Keratinocyte (primary cell): Measurements from ENCODE around the gene SUGCT. TPM values are rescaled to one million over a fixed set of nuclear protein-coding genes. Genes with fewer than 3 reads are reported as not detected.

ENCODE experiments used
- DNase-seq: peaks from one replicate; pipeline ENCODE4 v3.0.0-alpha.2; 2011; ENCODE audit warnings: low read depth, missing footprints, low spot score
- FAIRE-seq: peaks from 2 replicates; lab custom pipeline; 2011; peaks lifted over from hg19 to GRCh38; lab: Jason Lieb, UNC
- H2AFZ ChIP-seq: 2 replicates; pipeline ENCODE4 v1.6.0; 2012; ENCODE audit warnings: low read length, control low read depth, inconsistent platforms; ENCODE audit not compliant: control insufficient read depth
- H3K27ac ChIP-seq: 2 replicates; pipeline ENCODE4 v1.5.1; 2011; ENCODE audit warnings: low read length; ENCODE audit not compliant: control insufficient read depth, insufficient read depth
- H3K27me3 ChIP-seq: 3 replicates; pipeline ENCODE4 v1.6.0; 2011; ENCODE audit warnings: low read length; ENCODE audit not compliant: control insufficient read depth, insufficient read depth; ENCODE audit errors: extremely low read depth
- H3K36me3 ChIP-seq, 2 experiments: 2 replicates in 1 of 2; 3 replicates in 1 of 2; pipeline ENCODE4 v1.5.1; 2011; ENCODE audit warnings: low read length in 2 of 2, mild to moderate bottlenecking in 1 of 2; ENCODE audit not compliant: control insufficient read depth in 2 of 2, insufficient read depth in 2 of 2; ENCODE audit errors: extremely low read depth in 1 of 2
- H3K4me1 ChIP-seq: 3 replicates; pipeline ENCODE4 v1.5.1; 2011; ENCODE audit warnings: low read length; ENCODE audit not compliant: control insufficient read depth, insufficient read depth; ENCODE audit errors: extremely low read depth
- H3K4me2 ChIP-seq: 3 replicates; pipeline ENCODE4 v1.6.0; 2011; ENCODE audit warnings: low read depth, low read length; ENCODE audit not compliant: control insufficient read depth, insufficient read depth; ENCODE audit errors: extremely low read depth
- H3K4me3 ChIP-seq, 3 experiments: fragments of 200-600 bp in 1 of 3; sonication (generic) in 1 of 3; 2 replicates in 2 of 3; 3 replicates in 1 of 3; pipeline ENCODE4 v1.5.1; 2011 to 2016; ENCODE audit warnings: low read length in 3 of 3, mild to moderate bottlenecking in 3 of 3, control low read depth in 2 of 3, inconsistent platforms in 1 of 3, low read depth in 1 of 3, mixed read lengths in 1 of 3, mixed run types in 1 of 3, moderate library complexity in 1 of 3; ENCODE audit not compliant: control insufficient read depth in 2 of 3, insufficient read depth in 2 of 3; ENCODE audit errors: extremely low read depth in 1 of 3
- H3K79me2 ChIP-seq: 2 replicates; pipeline ENCODE4 v1.6.0; 2012; ENCODE audit warnings: low read length; ENCODE audit not compliant: control insufficient read depth, insufficient read depth
- H3K9ac ChIP-seq: 3 replicates; pipeline ENCODE4 v1.6.0; 2011; ENCODE audit warnings: low read length; ENCODE audit not compliant: control insufficient read depth, insufficient read depth; ENCODE audit errors: extremely low read depth
- H3K9me1 ChIP-seq: 3 replicates; pipeline ENCODE4 v1.6.0; 2011; ENCODE audit warnings: low read length; ENCODE audit not compliant: control insufficient read depth, insufficient read depth; ENCODE audit errors: extremely low read depth
- H3K9me3 ChIP-seq: 2 replicates; pipeline ENCODE4 v1.5.1; 2012; ENCODE audit warnings: low read depth, low read length; ENCODE audit not compliant: control insufficient read depth
- H4K20me1 ChIP-seq: 3 replicates; pipeline ENCODE4 v1.6.0; 2011; ENCODE audit warnings: low read length; ENCODE audit not compliant: control insufficient read depth, insufficient read depth; ENCODE audit errors: extremely low read depth
- EZH2 ChIP-seq: IDR thresholded peaks from one replicate; pipeline ENCODE4 v1.6.1; 2012; ENCODE audit warnings: inconsistent platforms, mild to moderate bottlenecking, low read length, moderate library complexity
- dilution Hi-C: fragments of 300-500 bp; cut with MboI; formaldehyde crosslinking; loops from one replicate; pipeline ENCODE4 v1.7.0; 2020; ENCODE audit warnings: low sequenced_read_pairs; ENCODE audit not compliant: extremely low pct_ligation_motif_present
- polyA plus RNA-seq, 5 experiments: library from polyadenylated mRNA; depleted of rRNA in 3 of 5; stranded (reverse) in 3 of 5; stranded (forward) in 1 of 5; unstranded in 1 of 5; fragments of >200 nt; gene quantifications; 1 replicate in 1 of 5; 2 replicates in 3 of 5; 3 replicates in 1 of 5; pipeline versions ENCODE4 v1.2.1 to v1.2.3, GENCODE V29; 2011 to 2012; ENCODE audit warnings: missing spikeins in 2 of 5, low read depth in 1 of 5, low replicate concordance in 1 of 5
- TF ChIP-seq, protein P1 (sequence below), 3 experiments: IDR thresholded peaks in 1 of 3; conservative IDR thresholded peaks in 1 of 3; optimal IDR thresholded peaks in 1 of 3; 2 replicates in 2 of 3; 3 replicates in 1 of 3; pipeline versions ENCODE3 to v1.5.1; 2011; ENCODE audit warnings: low read length in 3 of 3, mild to moderate bottlenecking in 3 of 3, moderate library complexity in 2 of 3, control low read depth in 1 of 3, inconsistent platforms in 1 of 3; ENCODE audit not compliant: insufficient read depth in 2 of 3; ENCODE audit errors: extremely low read depth in 1 of 3

The SUGCT gene
- polyA plus RNA-seq, 1 donor (not counting 4 experiments of a cell fraction or from before 2014, with no cell fraction given) = 134 TPM

DNA sequence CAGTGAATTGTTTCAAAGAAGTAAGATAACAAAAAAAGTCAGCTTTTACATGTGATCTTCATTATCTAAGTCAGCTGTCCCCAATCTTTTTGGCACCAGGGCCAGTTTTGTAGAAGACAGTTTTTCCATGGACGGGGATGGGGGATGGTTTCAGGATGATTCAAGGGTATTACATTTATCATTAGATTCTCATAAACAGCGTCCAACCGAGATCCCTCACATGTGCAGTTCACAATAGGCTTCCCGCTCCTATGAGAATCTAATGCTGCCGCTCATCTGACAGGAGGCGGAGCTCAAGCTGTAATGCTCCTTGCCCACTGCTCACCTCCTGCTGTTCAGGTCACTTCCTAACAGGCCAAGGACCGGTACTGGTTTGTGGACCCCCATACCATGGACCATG lies 607.5 kb downstream of the SUGCT start:
- no peaks in the 10 kb centered on the region for H3K9me1 ChIP-seq
- H3K4me1 ChIP-seq = no peaks in the 10 kb centered on the region
- H3K27me3 ChIP-seq = no peaks in the 10 kb centered on the region
- H4K20me1 ChIP-seq = no peaks in the 10 kb centered on the region
- H3K9ac ChIP-seq = no peak overlapping the region
- H3K27ac ChIP-seq = no peak overlapping the region
- FAIRE-seq (no peak), DNase-seq (no peak)
- no peak overlapping the region for H2AFZ ChIP-seq
- no peak overlapping the region for H3K4me2 ChIP-seq
- H3K36me3 ChIP-seq = no peaks in the 10 kb centered on the region
- H3K79me2 ChIP-seq = no peaks in the 10 kb centered on the region
- no peak overlapping the region for H3K4me3 ChIP-seq
- H3K9me3 ChIP-seq = no peaks in the 10 kb centered on the region
- TF ChIP-seq EZH2 = no peak
- dilution Hi-C loops = no loop called here

DNA sequence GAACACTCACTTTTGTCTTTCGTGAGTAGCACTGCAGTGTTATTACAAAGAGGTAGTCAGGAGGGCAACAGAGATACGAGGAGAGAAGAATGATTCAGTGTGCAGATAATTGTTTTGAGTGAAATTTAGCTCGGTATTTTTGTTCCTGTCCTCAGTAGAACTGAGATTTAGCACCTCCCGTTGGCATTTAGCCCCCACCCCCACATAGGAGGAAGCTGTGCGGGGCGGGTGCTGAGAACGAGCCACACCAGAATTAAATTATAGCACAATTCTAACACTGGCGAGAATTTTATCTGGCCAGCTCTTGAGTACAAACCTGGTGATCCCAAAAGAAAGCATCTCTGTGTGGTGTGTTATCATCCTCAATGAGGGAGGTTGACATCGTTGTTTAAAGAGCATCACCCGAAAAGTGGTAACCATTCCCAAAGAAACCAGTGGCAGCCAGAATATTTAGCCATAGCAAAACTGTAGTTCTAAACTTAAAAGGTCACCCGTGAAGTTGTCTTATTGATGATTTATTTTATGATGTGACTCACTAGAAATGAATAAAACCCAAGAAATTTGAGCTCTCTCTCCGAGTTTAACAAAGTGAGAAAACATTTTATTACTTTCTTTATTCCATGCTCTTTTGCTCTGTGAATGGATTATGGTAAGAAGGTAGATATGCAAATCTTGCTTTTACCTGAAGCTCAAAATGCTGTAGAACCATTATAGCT lies 612.2 kb downstream of the SUGCT start:
- no peak overlapping the region for H3K27ac ChIP-seq
- H3K36me3 ChIP-seq = no peaks in the 10 kb centered on the region
- H4K20me1 ChIP-seq = no peaks in the 10 kb centered on the region
- H2AFZ ChIP-seq = no peak overlapping the region
- no peaks in the 10 kb centered on the region for H3K4me1 ChIP-seq
- TF ChIP-seq, protein P1, sequence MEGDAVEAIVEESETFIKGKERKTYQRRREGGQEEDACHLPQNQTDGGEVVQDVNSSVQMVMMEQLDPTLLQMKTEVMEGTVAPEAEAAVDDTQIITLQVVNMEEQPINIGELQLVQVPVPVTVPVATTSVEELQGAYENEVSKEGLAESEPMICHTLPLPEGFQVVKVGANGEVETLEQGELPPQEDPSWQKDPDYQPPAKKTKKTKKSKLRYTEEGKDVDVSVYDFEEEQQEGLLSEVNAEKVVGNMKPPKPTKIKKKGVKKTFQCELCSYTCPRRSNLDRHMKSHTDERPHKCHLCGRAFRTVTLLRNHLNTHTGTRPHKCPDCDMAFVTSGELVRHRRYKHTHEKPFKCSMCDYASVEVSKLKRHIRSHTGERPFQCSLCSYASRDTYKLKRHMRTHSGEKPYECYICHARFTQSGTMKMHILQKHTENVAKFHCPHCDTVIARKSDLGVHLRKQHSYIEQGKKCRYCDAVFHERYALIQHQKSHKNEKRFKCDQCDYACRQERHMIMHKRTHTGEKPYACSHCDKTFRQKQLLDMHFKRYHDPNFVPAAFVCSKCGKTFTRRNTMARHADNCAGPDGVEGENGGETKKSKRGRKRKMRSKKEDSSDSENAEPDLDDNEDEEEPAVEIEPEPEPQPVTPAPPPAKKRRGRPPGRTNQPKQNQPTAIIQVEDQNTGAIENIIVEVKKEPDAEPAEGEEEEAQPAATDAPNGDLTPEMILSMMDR (optimal IDR thresholded peaks at IDR 0.05 in 1 of 3, IDR thresholded peaks at IDR 0.05 in 1 of 3, conservative IDR thresholded peaks at IDR 0.05 in 1 of 3; ENCODE audit: extremely low read depth in 1 of 3, insufficient read depth in 2 of 3, low read length in 3 of 3) = no peak
- TF ChIP-seq EZH2 = no peak
- DNase-seq (no peak), FAIRE-seq (no peak)
- no peaks in the 10 kb centered on the region for H3K9me3 ChIP-seq
- no peak overlapping the region for H3K9ac ChIP-seq
- no peak overlapping the region for H3K4me3 ChIP-seq
- H3K9me1 ChIP-seq = no peaks in the 10 kb centered on the region
- dilution Hi-C loops = no loop called here
- H3K4me2 ChIP-seq = no peak overlapping the region
- no peaks in the 10 kb centered on the region for H3K27me3 ChIP-seq
- H3K79me2 ChIP-seq = no peaks in the 10 kb centered on the region

DNA sequence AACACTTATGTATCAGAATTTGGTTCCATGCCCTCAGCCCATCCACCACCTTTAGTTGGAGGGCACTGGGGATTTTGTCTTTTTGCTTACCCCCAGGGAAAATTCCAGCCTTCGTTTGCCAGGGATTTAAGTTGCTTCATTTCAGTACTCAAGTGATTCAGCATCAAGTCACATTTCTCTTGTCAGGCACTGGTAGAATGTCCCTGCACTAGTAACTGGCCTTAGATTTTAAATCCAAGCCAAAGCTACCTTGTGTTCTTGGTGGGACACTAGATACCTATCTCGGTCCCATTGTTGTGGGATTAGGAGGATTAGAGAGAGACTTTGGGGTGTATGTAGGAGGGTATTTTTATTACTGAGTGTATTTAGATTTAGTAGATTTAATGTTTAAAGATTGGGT lies 613.1 kb downstream of the SUGCT start:
- no peak for FAIRE-seq
- Histone ChIP-seq H4K20me1 (no peaks in the 10 kb centered on the region), H3K4me1 (no peaks in the 10 kb centered on the region), H3K27ac (no peak overlapping the region), H3K9me1 (no peaks in the 10 kb centered on the region), H3K4me2 (no peak overlapping the region), H2AFZ (no peak overlapping the region), H3K9ac (no peak overlapping the region), H3K4me3 (no peak overlapping the region), H3K79me2 (no peaks in the 10 kb centered on the region), H3K9me3 (no peaks in the 10 kb centered on the region), H3K36me3 (no peaks in the 10 kb centered on the region), H3K27me3 (no peaks in the 10 kb centered on the region)
- dilution Hi-C loops = no loop called here
- TF ChIP-seq, protein P1 (optimal IDR thresholded peaks at IDR 0.05 in 1 of 3, IDR thresholded peaks at IDR 0.05 in 1 of 3, conservative IDR thresholded peaks at IDR 0.05 in 1 of 3; ENCODE audit: extremely low read depth in 1 of 3, insufficient read depth in 2 of 3, low read length in 3 of 3) = no peak
- no peak for TF ChIP-seq EZH2
- no peak for DNase-seq
